Activated CD8-positive, alpha-beta memory T cell treated with anti-CD3 and anti-CD28 coated beads, Interleukin-2, amount 50 U/mL, for 1 hour (primary cell): Measurements from ENCODE around the gene BSG.
"Not testable (repeated sequence)": the region's sequence is repeated elsewhere in the genome, so short reads cannot be mapped to it uniquely, and the experiment has no call there.

Source experiments
- DNase-seq: peaks from one replicate; pipeline ENCODE4 v3.0.0-alpha.2; 2020; ENCODE audit errors: extremely low read depth

BSG gene

GRCh38 chr19:588093-588740, 15.8 kb downstream of the BSG start:
- DNase-seq = no peak

- no peak for DNase-seq
Observed at GRCh38 chr19:588741-589692, 16.6 kb downstream of the BSG start.

- DNase-seq = no peak
Observed at GRCh38 chr19:589693-590395, 17.4 kb downstream of the BSG start, which contains the start of gene HCN2. Gene HCN2 (plus strand): TSS chr19:589881. CDS start chr19:589946, 65 bp downstream.

GRCh38 chr19:590396-590745, 18.0 kb downstream of the BSG start:
- no peak for DNase-seq

DNA sequence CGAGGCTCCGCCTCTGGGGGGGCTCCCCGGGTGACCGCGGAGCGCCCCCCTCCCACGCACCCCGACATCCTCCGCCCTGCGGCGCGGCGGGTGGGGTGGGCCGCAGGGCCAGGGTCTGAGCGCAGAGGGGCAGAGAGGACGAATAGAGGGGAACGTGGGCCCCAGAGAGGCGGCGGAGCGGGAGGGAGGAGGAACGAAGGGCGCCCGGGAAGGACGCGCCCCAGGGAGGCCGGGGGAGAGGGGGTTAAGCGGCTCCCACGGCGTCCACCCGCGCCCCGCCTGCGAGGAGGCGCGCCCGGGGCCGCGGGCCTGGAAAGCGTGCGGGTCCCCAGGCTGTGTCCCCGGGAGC, 18.3 kb downstream of the BSG start:
- no peak for DNase-seq

GRCh38 chr19:591099-591958, 18.9 kb downstream of the BSG start:
- no peak for DNase-seq

DNA sequence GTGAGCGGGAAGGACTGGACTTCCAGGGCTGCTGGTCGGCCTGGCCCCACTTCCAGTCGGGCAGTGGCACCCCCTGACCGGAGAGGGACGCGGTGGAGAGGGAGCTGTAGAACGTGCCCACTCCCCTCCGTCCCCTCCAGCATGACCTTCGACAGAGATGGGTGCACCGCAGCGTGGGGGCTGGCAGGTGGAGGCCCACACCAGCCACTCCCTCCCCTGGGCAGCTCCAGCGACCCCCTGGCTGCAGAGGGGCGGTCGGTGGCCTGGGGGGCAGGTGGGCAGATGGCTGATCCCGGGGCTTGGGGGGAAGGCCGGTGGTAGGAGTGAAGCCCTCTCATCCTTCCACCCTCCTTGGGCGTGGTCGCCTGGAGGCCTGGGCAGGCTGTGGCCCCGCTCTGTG, 19.7 kb downstream of the BSG start:
- DNase-seq = no peak

GRCh38 chr19:593055-593454, 20.7 kb downstream of the BSG start:
- DNase-seq = no peak

DNA sequence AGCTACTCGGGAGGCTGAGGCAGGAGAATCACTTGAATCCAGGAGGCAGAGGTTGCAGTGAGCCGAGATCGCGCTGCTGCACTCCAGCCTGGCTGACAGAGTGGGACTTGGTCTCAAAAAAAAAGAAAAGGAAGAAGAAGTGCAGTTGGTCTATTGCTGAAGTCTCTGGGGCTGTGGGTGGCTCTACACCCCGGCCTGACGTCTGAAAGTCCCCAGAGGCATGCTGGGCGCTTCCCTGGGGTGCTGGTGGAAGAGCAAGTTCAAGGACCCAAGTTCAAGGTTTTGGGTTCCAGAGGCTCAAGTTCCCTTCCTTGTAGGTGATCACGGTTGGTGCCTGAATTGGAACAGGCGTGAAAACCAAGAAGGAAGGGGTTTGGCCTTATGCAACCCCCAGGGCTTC, 21.1 kb downstream of the BSG start:
- DNase-seq = no peak

DNA sequence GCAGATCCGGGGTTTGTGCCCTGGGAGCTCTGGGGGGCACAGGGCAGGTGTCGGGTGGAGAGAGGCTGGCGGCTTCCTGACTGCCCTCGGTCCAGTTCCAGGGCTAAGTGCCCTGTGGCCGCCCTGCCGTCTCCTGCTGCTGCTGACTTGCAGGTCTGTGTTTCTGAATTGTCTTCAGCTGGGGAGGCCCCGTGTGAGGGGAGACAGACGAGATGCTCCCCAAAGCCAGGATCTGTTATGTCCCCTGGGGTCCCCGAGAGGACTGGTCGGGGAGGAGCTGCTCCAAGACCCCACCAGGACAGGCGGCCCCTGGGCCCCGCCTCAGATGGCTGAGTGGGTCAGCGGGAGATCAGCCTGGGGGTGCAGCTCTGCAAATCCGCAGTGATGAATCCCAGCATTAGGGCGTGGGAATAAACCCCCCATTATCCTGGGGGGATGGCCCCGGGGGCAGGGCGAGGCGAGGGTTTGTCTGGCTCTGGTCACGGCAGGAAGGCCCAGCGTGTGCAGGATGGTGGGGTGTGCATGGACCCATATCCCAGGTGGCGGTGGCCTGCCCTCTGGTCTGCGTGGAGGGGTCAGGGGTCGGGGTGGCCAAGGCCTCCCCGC, 22.0 kb downstream of the BSG start:
- no peak for DNase-seq

DNA sequence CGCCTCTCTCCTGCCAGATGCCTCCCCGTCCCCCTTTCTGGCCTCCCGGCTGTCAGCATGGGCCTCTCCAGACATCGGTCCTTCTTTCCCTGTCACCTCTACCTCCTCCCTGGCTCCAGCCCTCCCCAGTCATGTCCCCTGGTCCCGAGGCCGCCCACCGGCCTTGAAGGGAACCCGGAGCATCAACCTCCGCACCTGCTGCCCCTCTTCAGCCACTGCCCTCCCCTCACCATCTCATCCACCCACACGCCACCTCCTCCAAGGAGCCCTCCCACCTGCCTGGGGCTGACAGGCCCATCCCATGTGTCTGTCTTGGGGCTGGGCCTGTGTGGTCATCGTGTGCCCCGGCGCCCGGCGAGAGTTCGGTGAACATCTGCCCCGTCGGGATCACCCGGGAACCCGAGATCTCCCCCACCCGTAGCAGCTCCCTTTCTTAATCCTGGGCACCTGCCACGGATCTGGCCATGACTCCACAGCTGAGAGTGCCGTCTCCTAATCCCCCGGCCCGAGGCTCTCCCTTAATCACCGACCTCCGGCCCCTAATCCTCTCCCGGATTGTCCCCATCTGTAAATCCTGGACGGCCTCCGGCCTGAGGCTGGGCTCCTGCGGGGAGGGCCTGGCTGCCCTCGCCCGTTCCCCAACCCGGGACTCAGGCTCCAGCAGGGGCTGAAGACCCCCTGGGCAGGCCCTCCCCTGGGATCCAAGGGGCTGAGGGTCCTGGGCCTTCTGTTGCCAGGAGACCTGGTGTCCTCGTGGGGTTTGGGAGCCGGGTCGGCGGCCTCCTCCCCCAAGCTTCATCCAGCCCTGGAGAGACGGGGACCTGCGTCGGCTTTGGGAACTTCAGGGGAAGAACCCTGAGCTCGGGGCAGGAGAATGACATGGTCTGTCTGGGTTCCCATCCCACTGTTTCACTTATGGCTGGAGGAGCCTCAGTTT, 23.2 kb downstream of the BSG start:
- no peak for DNase-seq

- no peak for DNase-seq
Observed at GRCh38 chr19:596263-596655, 23.9 kb downstream of the BSG start.

- DNase-seq = no peak
Observed at GRCh38 chr19:597406-598315, 25.3 kb downstream of the BSG start.

- DNase-seq = no peak
Observed at GRCh38 chr19:601310-601709, 28.9 kb downstream of the BSG start.

- DNase-seq = no peak
Observed at GRCh38 chr19:601790-602189, 29.4 kb downstream of the BSG start.

DNA sequence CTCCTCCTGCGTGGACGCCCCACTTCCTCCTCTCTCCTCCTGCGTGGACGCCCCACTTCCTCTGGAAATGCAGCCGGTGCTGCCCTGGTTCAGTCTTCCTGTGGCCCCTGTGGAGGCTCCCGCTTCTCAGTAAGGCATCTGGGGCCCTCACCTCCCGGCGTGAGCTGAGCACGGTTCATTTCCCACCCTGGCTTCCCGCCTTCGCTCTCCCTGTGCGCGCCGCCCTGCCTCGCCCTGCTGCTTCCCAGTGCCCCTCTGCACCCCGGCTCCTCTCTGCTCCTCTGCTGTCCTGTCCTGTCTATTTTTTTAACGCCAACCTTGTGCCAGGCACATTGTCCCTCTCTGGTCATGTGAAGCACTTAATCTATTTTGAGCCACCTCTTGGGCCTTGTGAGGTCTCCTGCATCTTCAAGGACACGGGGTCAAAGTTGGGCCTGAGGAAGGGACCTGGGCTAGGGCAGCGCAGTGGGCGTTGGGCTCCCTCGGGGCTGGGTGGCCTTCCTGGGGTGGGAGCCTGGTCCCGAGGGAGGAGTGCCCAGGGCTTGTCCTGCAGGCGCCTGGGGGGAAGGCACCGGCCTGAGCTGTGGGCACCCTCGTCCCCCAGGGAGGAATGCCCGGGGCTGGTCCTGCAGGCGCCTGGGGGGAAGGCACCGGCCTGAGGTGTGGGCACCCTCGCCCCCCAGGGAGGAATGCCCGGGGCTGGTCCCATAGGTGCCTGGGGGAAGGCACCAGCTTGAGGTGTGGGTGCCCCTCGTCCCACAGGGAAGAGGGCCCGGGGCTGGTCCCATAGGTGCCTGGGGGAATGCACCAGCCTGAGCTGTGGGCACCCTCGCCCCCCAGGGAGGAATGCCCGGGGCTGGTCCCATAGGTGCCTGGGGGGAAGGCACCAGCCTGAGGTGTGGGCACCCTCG, 30.2 kb downstream of the BSG start:
- DNase-seq = no peak

- not testable (repeated sequence) for DNase-seq
Observed at GRCh38 chr19:603302-603639, 30.9 kb downstream of the BSG start.

DNA sequence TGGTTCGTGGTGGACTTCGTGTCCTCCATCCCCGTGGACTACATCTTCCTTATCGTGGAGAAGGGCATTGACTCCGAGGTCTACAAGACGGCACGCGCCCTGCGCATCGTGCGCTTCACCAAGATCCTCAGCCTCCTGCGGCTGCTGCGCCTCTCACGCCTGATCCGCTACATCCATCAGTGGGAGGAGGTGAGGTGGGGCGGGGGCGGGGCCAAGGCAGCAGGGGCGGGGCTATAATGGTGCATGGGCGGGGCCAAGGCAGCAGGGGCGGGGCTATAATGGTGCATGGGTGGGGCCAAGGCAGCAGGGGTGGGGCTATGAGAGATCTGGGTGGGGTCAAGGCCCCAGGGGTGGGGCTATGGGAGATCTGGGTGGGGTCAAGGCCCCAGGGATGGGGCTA, 31.4 kb downstream of the BSG start:
- DNase-seq = not testable (repeated sequence)
